ENCODE data around the gene ZNF681.
"Not testable (repeated sequence)": the region's sequence is repeated elsewhere in the genome, so short reads cannot be mapped to it uniquely, and the experiment has no call there.

The ZNF681 gene

DNA sequence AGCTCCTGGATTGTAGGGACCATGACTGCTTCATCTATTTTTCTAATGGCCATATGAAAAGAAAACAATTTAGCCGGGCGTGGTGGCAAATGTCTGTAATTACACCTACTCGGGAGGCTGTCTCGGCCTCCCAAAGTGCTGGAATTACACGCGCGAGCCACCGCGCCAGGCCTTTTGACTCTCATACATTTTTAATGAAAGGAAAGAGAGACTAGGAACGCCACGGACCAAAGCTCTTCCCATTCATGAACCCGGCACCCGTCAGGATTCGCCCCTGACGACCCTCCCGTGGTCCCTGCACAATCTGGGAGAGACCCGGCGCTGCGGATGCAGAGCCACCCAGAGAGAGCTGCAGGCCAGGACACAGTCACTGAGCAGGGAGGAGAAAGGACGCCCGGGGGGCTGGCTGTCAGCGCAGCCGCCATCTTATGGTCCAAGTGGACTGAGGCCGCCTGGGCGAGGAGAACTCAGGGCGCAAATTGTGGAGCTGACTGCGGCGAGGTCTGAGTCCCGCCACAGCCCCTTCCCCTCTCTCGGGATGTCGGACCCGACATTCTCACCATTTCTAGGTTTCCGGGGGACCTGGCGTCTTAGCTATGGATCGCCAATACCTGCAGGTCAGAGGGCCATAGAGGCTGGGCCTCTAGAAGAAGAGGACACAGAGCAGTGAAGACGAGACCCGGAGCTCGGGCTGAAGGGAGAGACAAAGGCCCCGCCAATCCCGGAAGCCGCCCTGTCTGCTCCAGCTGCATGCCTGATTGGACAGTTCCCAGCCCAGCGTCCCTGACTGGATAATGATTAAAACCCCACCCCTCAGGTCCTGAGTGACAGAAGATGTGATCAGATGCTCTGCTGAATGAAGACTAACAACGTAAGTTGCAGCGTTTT lies at the start of gene ZNF681:
Gene ZNF681 (minus strand): TSS at position 705 of the 888 bp plus-strand sequence. CDS start 142 bp downstream, at position 563.
- DNase-seq = peak; percentile 78

DNA sequence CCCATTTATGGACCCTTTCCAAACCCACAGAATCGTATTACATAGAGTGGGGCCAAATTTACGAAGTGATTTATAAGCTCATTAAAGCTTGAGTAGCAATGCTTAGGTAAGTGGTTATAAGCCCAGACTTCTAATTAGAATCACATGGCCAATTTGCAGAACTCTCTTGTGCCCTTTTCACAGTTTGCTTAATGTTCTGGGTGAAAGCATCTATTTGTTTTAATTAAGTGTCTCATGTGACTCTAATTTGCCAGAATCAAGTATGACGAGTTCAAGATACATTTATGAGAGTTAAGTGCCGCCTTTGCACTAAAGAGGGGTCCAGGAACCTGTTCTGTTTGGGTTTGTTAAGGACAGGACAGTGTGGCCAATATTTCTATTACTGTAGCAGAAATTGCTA lies 46.0 kb upstream of the ZNF681 start:
- DNase-seq = no peak

DNA sequence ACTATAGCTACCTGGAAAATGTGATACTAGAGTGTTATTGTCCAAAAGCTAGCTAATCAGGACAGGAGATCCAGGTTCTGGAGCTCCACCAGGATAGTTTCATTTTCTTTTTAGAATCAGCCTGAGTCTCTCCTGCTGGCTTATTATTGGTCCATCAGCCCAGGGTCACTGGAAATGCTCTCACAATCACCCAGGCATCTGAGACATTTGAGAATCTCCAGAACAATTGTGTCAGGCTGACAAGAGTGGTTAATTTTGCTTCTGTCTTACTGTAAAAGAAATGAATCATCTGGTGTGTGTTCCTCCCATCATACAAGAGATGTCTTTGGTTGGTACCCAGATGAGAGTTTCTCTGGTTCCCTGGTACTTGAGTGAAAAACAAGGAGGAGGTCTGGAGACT lies 43.6 kb upstream of the ZNF681 start:
- DNase-seq = no peak

DNA sequence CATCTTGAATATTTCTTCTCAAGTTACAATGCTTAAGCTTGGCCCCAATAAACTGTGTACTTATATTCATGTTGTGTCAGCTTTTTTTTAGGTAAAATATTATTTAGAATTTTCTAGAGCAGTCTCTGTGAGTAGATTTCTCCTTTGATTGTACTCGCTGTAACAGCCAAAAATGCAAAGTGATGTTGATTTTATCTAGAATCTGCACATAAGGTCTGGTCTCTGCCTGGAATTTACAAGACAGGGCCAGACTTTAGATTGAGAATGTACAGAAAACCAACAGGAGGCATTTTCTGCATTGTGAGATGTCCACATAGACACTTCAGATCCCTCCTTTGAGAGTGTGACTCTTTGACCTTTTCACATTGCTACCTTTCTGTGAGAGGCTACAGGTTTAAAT lies 43.1 kb upstream of the ZNF681 start:
- no peak for DNase-seq

DNA sequence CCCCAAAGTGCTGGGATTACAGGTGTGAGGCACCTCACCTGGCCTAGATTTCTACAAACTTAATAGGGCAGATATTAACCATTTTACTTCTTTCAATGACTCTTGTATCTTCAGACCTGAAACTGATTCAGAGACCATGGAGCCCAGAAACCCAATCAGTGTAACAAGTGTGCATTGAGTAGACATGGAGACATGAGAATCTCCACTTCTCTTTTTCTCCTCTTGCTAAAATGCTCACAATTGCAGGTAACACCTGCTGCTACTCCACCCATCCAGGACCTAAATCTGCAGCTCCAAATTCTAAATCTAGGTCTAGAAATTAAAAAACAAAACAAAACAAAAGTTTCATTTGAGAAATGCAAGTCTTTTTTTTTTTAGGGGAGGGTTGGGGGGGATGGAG lies 42.2 kb upstream of the ZNF681 start:
- DNase-seq = no peak

DNA sequence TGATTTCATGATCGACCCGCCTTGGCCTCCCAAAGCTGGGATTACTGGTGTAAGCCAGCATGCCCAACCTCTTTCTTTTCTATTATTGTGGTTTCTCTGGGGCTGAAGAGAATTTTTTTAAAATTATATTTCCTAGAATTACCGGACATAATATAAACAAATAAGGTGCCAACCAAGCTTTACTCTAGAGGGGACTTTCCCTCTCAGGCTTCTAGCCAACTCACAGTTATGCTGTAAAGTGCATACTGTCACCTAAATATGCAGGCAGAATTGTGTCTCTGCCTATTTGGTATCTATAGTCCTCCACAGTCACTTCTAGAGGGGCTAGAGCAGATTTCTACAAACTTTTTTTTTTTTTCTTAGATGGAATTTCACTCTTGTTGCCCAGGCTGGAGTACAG lies 41.6 kb upstream of the ZNF681 start:
- no peak for DNase-seq

DNA sequence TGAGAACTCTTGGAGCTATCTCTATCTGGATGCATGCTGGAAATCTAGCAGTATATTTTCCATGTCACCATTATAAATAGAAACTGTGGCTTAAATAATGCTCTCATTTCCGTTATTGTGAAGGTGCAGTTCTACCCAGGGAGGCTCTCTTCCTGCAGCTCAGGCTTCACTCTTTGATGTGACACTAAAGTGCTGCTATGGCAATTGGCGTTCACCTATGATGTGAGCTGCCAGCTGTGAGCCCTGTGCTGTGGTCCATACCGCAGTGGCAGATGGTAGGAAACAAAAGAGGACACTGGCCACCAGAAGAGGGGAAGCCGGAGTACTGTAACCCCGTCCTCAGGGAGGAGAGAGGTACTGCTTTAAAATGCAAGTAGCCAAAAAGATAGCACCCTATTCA lies 40.6 kb upstream of the ZNF681 start:
- DNase-seq = no peak

DNA sequence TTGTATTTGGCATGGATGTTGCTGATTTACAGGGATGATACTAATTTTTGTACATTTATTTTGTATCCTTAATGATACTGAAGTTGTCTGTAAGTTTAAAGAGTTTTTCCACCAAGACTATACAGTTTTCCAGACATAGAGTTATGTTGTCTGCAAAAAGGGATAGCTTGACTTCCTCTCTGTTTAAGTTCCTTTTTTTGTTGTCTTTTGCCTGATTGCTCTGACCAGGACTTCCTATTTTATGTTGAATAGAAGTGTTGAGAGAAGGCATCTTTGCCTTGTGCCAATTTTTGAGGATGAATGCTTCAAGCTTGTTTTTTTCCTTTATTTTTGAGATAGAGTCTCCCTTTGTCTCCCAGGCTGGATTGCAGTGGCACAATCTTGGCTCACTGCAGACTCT lies 36.8 kb upstream of the ZNF681 start:
- peak; percentile 39 for DNase-seq

DNA sequence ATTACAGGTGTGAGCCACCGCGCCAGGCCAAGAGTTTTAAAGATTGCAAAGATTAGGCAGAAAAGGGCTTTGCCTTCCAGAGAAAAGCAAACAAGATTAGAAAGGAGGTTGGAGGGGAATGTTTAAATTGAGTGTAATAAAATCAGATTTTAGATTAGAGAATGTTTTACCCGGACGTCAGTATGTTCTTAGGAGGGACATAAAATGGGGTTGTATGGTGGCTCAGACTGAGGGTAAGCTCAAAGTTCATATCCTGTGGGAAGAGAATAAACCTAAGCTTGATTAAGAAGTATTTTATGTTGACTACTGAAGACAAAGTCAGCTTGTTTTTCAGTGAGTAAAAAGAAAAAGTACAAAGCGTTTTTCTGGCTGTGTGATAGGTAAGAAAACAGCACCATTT lies 34.1 kb upstream of the ZNF681 start:
- DNase-seq = no peak

DNA sequence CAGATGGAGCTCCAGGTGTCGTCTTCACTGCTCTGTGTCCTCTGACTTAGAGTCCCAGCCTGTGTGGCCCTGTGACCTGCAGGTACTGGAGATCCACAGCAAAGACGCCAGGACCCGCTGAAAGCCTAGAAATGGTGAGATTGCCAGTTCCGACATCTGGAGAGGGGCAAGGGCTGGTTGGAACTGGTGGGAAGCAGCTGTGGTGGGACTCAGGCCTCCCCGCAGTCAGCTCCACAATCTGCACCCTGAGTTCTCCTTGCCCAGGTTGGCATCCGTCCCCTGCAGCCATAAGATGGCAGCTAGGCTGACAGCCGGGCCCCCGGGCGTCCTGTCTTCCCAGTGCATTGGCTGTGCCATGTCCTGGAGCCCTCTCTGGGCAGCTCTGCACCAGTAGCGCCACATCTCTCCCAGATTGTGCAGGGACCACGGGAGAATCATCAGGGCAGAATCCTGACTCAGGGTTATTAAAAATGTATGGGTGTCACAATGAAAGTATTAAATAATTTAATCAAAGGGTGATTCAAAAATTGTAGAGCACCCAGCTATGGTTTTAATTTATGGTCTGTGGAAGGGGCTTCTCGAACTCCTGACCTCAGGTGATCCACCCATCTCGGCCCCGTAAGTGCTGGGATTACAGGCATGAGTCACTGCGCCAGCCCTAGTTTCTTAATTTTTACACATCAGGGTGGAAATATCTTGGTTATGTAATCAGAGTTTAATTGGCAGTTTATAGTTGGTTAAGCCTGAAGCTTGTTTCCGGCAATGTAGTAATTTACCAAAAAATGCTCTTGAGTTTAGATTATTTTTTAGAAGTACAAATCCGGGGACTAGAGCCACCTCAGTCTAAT lies 32.2 kb upstream of the ZNF681 start:
- no peak for DNase-seq

DNA sequence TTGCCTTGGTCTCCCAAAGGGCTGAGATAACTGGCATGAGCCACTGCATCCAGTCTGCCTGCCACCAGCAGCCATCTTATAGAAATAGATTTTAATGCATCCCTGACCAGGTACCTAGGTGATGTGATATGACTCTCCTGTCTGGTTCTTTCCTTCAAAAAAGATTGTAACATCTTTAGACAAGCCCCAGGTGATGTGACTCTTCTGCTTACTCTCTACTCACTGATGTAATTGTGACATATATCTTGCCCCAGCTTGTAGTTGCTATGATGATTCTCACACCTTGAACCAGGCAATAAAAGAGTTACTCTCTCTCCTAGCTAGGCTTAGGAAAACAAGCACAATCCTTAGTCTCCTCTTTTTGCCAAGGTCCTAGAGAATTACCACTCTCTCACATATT lies 30.6 kb upstream of the ZNF681 start:
- DNase-seq = no peak

DNA sequence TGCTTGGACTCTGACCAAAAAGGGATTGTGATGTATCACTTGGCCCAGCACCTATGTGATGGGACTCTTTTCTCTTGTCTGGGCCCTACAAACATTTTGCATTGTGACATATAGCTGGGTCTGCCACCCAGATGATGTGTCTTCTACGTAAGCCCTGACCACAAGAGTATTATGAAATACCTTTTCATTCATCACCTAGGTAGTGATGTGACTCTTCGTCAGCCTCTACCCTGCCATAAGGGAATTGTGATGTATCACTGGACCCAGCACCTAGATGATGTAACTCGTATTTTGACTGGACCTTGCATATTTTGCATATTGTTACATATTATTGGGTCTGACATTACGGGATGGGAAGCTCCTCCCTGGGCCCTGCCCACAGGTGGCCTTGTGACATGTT lies 29.7 kb upstream of the ZNF681 start:
- no peak for DNase-seq

DNA sequence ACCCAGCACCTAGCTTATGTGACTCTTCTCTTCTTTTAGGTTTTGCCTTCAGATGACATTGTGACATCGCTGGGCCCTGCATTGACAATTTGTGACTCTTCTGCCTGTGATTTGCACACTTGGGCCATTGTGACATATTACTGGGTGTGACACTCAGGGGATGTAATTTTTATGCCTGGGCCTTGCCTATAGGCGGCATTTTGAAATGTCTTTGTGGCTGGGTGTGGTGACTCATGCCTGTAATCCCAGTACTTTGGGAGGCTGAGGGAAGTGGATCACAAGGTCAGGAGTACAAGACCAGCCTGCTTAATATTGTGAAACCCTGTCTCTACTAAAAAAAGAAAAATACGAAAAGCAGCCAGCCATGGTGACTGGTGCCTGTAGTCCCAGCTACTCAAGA lies 28.4 kb upstream of the ZNF681 start:
- no peak for DNase-seq

DNA sequence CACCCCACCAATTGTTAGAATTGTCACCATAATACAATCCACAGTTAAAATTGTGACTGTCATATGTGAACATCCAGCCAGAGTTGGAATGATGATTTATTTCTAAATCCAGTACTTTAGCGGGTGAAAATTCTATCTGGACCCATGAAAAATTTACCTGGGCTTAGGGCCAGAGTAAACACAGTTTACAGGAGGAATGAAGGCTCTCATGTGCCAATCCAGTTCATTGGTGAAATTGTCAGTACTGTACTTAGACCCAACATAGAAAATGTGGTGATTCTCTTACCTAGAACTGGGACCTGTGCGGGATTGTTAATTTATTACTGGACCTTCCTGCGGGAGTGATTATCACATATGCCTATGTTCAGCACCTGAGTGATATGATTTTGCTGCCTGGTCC lies 27.3 kb upstream of the ZNF681 start:
- no peak for DNase-seq

DNA sequence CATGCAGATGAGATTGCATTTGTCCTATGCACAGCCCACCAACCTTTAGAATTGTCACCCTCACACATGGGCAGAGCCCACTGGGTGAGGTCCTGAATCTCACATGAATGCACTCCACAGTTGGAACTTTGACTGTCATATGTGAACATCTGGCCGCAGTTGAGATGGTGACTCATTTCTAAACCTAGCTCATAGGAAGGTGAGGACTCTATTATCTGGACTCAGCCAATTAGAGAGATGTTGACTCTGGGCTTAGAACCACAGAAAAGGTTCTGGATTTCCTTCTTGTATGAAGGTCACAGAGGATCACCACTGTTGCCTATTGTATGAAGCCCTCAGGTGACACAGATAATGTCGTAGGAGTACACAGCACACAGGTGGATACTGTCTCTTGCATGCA lies 25.6 kb upstream of the ZNF681 start:
- DNase-seq = no peak

DNA sequence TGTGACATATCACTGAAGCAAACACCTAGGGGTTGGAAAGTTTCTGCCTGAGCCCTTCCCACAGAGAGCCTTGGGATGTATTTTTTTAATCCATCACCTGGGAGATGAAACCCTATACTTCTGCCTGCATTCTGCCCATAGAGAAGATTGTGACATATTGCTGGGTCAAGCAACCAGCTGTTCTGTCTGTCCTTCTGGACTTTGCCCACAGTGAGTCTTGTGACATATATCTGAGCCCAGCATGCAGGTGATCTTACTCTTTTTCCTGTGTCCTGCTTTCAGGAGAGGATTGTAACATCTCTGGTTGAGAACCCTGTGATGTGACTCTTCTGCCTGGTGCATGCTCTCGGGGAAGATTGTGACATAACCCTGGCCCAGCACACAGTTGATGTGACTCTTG lies 24.9 kb upstream of the ZNF681 start:
- no peak for DNase-seq

DNA sequence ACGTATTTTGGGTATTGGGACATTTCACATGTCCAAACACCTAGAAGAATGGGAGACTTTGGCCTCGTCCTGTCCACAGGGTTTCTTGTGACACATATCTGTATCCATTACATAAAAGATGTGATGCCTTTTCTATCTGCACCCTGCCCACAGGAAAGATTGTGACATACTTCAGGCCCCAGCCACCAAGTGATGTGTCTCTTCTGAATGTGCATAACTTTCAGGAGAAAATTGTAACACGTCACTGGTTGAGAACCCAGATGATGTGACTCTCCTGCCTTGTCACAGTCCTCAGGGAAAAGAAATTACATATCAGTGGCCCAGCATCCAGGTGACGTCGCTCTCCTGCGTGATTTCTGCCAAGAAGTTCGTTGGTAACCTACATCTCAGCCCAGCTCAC lies 21.0 kb upstream of the ZNF681 start:
- DNase-seq = no peak

DNA sequence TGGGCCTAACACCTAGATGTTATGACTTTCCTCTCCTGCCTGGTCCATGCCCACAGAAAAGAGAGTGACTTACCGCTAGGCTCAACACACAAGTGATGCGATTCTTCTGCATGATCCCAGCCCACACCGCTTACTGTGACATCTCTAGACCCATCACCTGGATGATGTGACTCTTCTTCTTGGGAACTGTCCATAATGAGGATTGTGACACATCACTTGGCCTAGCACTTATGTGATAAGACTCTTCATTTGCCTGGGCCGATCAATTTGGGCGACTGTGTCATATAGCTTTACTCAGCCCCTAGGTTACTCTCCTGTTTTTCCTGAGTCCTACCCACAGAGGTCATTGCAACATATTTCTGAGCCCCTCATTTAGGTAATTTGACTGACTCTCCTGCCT lies 19.9 kb upstream of the ZNF681 start:
- no peak for DNase-seq

DNA sequence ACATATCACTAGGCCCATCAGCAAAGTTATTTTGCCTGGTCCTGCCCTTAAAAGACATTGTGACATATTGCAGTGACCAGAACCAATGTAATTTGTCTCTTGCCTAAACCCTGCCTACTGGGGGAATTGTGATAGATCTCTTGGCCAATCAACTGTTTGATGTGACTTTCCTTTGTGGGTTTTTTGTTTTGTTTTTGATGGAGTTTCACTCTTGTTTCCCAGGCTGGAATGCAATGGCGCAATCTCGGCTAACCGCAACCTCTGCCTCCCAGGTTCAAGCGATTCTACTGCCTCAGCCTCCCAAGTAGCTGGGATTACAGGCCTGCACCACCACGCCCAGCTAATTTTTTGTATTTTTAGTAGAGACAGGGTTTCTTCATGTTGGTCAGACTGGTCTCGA lies 19.3 kb upstream of the ZNF681 start:
- DNase-seq = not testable (repeated sequence)

DNA sequence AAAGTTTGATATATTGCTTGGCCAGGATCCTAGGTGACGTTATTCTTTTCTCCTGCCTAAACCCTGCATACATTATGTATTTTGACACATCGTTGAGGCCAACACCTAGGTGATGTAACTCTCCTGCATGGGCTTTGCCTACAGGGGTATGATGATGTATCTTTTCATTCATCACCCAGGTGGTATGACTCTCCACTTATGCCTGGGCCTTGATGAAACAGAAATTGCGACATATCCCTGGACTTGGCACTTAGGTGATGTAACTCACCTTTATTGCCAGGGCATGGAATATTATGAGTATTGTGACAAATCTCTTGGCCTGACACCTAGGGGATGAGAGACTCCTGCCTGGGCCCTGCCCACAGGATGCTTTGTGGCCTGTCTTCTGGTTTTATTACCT lies 18.5 kb upstream of the ZNF681 start:
- DNase-seq = no peak

DNA sequence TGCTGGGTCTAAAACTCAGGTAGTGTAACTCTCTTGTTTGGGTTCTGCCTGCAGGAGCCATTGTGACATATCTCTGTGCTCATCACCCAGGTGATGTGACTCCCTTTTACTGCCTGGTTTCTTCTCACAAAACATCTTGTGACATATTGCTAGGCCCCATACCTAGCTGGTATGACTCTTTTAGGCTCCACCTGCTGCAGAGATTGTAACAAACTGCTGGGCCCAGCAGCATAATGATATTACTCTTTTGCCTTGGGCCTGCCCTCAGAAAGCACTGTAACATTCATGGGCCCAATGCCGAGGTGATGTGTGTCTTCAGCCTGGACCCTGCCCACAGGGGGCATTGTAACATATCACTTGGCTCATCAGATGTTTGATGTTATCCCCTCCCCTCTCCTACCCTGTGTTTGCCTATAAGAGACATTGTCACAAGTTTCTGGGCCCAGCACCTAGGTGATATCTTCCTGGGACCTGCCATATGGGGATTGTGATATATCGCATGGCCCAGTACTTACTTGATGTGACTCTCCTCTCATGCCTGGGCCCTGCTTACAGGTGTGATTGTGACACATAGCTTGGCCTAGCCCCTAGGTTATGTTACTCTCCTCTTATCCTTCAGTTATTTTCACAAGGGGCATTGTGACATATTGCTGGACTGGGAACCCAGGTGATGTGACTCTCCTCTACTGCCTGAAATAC lies 18.0 kb upstream of the ZNF681 start:
- no peak for DNase-seq

DNA sequence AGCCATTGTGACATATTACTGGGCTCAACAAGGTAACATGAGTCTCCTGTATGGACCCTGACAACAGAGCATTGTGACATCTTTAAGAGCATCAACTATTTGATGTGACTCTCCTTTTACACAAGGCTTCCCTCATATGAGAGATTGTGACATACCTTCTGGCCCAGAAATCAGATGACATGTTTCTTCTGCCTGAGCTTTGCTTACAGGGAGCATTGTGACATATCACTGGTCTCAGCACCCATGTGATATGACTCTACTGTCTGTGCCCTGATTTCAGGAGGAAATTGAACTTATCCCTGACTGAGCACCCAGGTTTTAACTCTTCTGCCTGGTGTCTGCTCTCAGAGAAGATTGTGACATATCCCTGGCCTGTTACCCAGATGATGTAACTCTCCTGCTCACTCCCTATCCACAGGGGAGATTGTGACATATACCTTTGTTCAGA lies 15.9 kb upstream of the ZNF681 start:
- DNase-seq = peak; percentile 43

DNA sequence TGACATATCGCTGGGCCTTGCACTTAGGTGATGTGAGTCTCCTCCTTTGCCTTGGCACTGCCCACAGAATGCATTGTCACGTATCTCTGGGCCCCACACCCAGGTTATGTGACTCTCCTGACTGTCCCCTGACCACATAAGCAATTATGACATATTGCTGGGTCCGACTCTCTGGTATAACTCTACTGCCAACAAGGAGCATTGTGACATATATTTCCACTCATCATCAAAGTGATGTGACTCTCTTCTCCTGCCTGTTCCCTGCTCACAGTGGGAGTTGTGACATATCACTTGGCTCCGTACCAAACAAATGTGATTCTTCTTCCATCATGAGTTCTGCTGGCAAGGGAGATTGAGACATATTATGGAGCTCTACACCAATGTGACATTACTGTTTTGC lies 15.4 kb upstream of the ZNF681 start:
- DNase-seq = no peak

DNA sequence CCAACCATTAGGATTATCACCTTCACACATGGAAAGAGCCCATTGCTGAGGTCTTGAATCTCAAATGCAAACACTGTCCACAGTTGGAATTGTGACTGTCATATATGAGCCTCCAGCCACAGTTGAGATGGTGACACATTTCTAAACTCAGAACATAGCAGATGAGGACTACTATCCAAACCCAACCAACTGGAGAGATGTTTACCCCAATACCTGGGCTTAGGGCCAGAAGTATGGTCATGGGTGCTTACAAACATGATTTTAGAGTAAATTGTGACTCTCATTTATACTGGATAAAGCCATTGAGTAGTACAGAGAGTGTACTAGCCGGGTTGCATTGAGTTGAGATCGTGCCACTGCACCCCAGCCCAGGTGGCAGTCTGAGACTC lies 14.0 kb upstream of the ZNF681 start:
- DNase-seq = no peak

Data from GF-D8 (cell line).